Bronchial epithelial cell (primary cell): ENCODE measurements around the gene MANSC4. TPM values are rescaled to one million over a fixed set of nuclear protein-coding genes. Genes with fewer than 3 reads are reported as not detected.

Experiments used
- DNase-seq: peaks from one replicate; pipeline ENCODE4 v3.0.0-alpha.2; 2010; ENCODE audit warnings: low read depth
- FAIRE-seq: peaks from 2 replicates; lab custom pipeline; 2011; peaks lifted over from hg19 to GRCh38; lab: Jason Lieb, UNC
- H3K27me3 ChIP-seq: 2 replicates; pipeline ENCODE4 v1.5.1; 2011; ENCODE audit warnings: low read length; ENCODE audit not compliant: control insufficient read depth, insufficient read depth
- H3K36me3 ChIP-seq: 2 replicates; pipeline ENCODE4 v1.5.1; 2011; ENCODE audit warnings: low read length; ENCODE audit not compliant: control insufficient read depth, insufficient read depth
- H3K4me3 ChIP-seq: 2 replicates; pipeline ENCODE4 v1.5.1; 2011; ENCODE audit warnings: mild to moderate bottlenecking, low read depth, low read length, control low read depth
- CTCF ChIP-seq: IDR thresholded peaks from 2 replicates; pipeline ENCODE4 v1.5.1; 2011; ENCODE audit warnings: mild to moderate bottlenecking, moderate library complexity, low read length, control low read depth, inconsistent platforms; ENCODE audit not compliant: insufficient read depth, severe bottlenecking
- total RNA-seq: library from RNA; depleted of rRNA; stranded (reverse); fragments of >200 nt; gene quantifications from 2 replicates; pipeline ENCODE4 v1.2.1, GENCODE V29; 2014

Gene MANSC4
- total RNA-seq, 1 donor from 2014 or later: not detected

GRCh38 chr12:27807063-27807703 lies 27.1 kb upstream of the MANSC4 start:
- DNase-seq (no peak), FAIRE-seq (no peak)
- H3K36me3 ChIP-seq: no peaks in the 10 kb centered on the region
- no peak for TF ChIP-seq CTCF
- no peak overlapping the region for H3K4me3 ChIP-seq
- no peaks in the 10 kb centered on the region for H3K27me3 ChIP-seq

GRCh38 chr12:27806259-27806658 lies 26.2 kb upstream of the MANSC4 start:
- no peak for TF ChIP-seq CTCF
- Histone ChIP-seq H3K27me3 (no peaks in the 10 kb centered on the region), H3K36me3 (no peaks in the 10 kb centered on the region), H3K4me3 (no peak overlapping the region)
- no peak for DNase-seq
- no peak for FAIRE-seq

- TF ChIP-seq CTCF: no peak
- Histone ChIP-seq H3K4me3 (no peak overlapping the region), H3K36me3 (no peaks in the 10 kb centered on the region), H3K27me3 (no peaks in the 10 kb centered on the region)
- DNase-seq (no peak), FAIRE-seq (no peak)
These were observed 25.2 kb upstream of the MANSC4 start for GRCh38 chr12:27805238-27805637.

- Histone ChIP-seq H3K4me3 (no peak overlapping the region), H3K27me3 (no peaks in the 10 kb centered on the region), H3K36me3 (peaks cover under 1% of the 10 kb centered on the region)
- no peak for FAIRE-seq
- no peak for TF ChIP-seq CTCF
- DNase-seq: no peak
These were observed 22.9 kb upstream of the MANSC4 start for GRCh38 chr12:27802936-27803335.

- Histone ChIP-seq H3K27me3 (no peaks in the 10 kb centered on the region), H3K36me3 (peaks cover 3% of the 10 kb centered on the region), H3K4me3 (no peak overlapping the region)
- FAIRE-seq (no peak), DNase-seq (peak; percentile 5)
- no peak for TF ChIP-seq CTCF
These were observed 22.5 kb upstream of the MANSC4 start for GRCh38 chr12:27802511-27802910.

GRCh38 chr12:27801630-27802029 lies 21.6 kb upstream of the MANSC4 start:
- no peak for TF ChIP-seq CTCF
- DNase-seq: no peak

More at GRCh38 chr12:27801630-27802029, 21.6 kb upstream of the MANSC4 start:
- no peak for FAIRE-seq
- Histone ChIP-seq H3K4me3 (no peak overlapping the region), H3K27me3 (no peaks in the 10 kb centered on the region), H3K36me3 (peaks cover 3% of the 10 kb centered on the region)
